K562 (cell line): Measurements from ENCODE around the gene CRLF3. TPM values are rescaled to one million over a fixed set of nuclear protein-coding genes. Genes with fewer than 3 reads are reported as not detected.

ENCODE experiments used
- ATAC-seq: fragments of 200-7000 bp; cut with Tn5 transposase; 3 replicates; pipeline ENCODE4 v1.9.1; 2020; ENCODE audit warnings: moderate library complexity
- BruUV-seq: library from RNA; stranded (reverse); fragments of 400-500 nt; replicated peaks from 2 replicates; lab custom pipeline; 2021; lab: Mats Ljungman, UMichigan
- CTCF ChIA-PET: fragments of 300-600 bp; formaldehyde crosslinking; extraction: SDS; loops from one replicate; lab custom pipeline; 2021; ENCODE audit warnings: low intra/inter-chr PET ratio; lab: Yijun Ruan, JAX
- POLR2A ChIA-PET: fragments of 300-600, 350-650 bp; sonication (Branson Sonifier 250); formaldehyde crosslinking; extraction: SDS; loops from one replicate; lab custom pipeline; 2021; ENCODE audit warnings: antibody characterized with exemption, inconsistent platforms; lab: Yijun Ruan, JAX
- DNase-seq, 4 experiments: peaks; one replicate each; pipeline versions ENCODE4 v3.0.0 to v3.0.0-alpha.2; 2011 to 2018; ENCODE audit warnings: low spot score in 3 of 4, mixed read lengths in 3 of 4; ENCODE audit errors: extremely low read depth in 1 of 4
- FAIRE-seq: peaks from 2 replicates; lab custom pipeline; 2011; peaks lifted over from hg19 to GRCh38; lab: Jason Lieb, UNC
- H2AFZ ChIP-seq: 2 replicates; pipeline ENCODE4 v1.6.0; 2011; ENCODE audit warnings: low read depth, low read length, control low read depth, inconsistent platforms
- H3K27ac ChIP-seq: fragments of 200-600 bp; 3 replicates; pipeline ENCODE4 v1.8.0; 2011; ENCODE audit warnings: low read depth, mild to moderate bottlenecking, control low read depth, inconsistent platforms, low read length, moderate library complexity, mixed read lengths; ENCODE audit errors: extremely low read depth
- H3K27me3 ChIP-seq, 2 experiments: fragments of 300-600 bp in 1 of 2; 2 replicates in 1 of 2; 3 replicates in 1 of 2; pipeline versions ENCODE4 v1.6.0 to v1.8.0; 2011; ENCODE audit warnings: inconsistent platforms in 2 of 2, low read length in 2 of 2, mild to moderate bottlenecking in 1 of 2, mixed read lengths in 1 of 2, moderate library complexity in 1 of 2; ENCODE audit not compliant: control insufficient read depth in 2 of 2, insufficient read depth in 2 of 2
- H3K36me3 ChIP-seq: fragments of 300-600 bp; 3 replicates; pipeline ENCODE4 v1.8.0; 2011; ENCODE audit warnings: mild to moderate bottlenecking, low read length, inconsistent platforms; ENCODE audit not compliant: control insufficient read depth, insufficient read depth
- H3K4me1 ChIP-seq, 2 experiments: fragments of 200-600 bp in 1 of 2; replicated peaks in 1 of 2; 2 replicates in 1 of 2; 3 replicates in 1 of 2; pipeline versions ENCODE4 v1.5.1 to v1.8.0; 2011; ENCODE audit warnings: inconsistent platforms in 2 of 2, low read length in 2 of 2, mild to moderate bottlenecking in 1 of 2, mixed read lengths in 1 of 2, moderate library complexity in 1 of 2; ENCODE audit not compliant: control insufficient read depth in 2 of 2, insufficient read depth in 2 of 2
- H3K4me2 ChIP-seq: 2 replicates; pipeline ENCODE4 v1.6.1; 2011; ENCODE audit warnings: low read length, control low read depth, inconsistent platforms, mixed read lengths; ENCODE audit not compliant: insufficient read depth
- H3K4me3 ChIP-seq: fragments of 200-600 bp; sonication (generic), shearing (Covaris generic); 2 replicates; pipeline ENCODE4 v1.5.1; 2016; ENCODE audit warnings: control low read depth, inconsistent platforms
- H3K79me2 ChIP-seq: fragments of 200-600 bp; 3 replicates; pipeline ENCODE4 v1.8.0; 2011; ENCODE audit warnings: low read length, inconsistent platforms; ENCODE audit not compliant: control insufficient read depth, insufficient read depth
- H3K9ac ChIP-seq, 2 experiments: 2 replicates each; pipeline versions ENCODE4 v1.6.0 to v1.6.1; 2011; ENCODE audit warnings: low read depth in 2 of 2, low read length in 2 of 2, control low read depth in 1 of 2, inconsistent platforms in 1 of 2, mild to moderate bottlenecking in 1 of 2, mixed read lengths in 1 of 2; ENCODE audit not compliant: insufficient read depth in 1 of 2
- H3K9me1 ChIP-seq: one replicate; pipeline ENCODE4 v1.6.0; 2011; ENCODE audit warnings: inconsistent platforms, mild to moderate bottlenecking, low read length, moderate library complexity; ENCODE audit not compliant: control insufficient read depth, insufficient read depth
- H3K9me3 ChIP-seq: replicated peaks from 2 replicates; pipeline ENCODE4 v1.5.1; 2011; ENCODE audit warnings: low read depth, low read length, inconsistent platforms; ENCODE audit not compliant: control insufficient read depth, insufficient read depth
- H4K20me1 ChIP-seq: replicated peaks from 2 replicates; pipeline ENCODE4 v1.6.1; 2011; ENCODE audit warnings: low read length, inconsistent platforms, mixed read lengths; ENCODE audit not compliant: control insufficient read depth, insufficient read depth
- FOSL1 ChIP-seq: fragments of 200-800 bp; sonication (Bioruptor generic); conservative IDR thresholded peaks from 2 replicates; pipeline ENCODE4 v1.6.1; 2016; ENCODE audit warnings: missing genetic modification characterization, missing compliant biosample characterization
- HMGXB4 ChIP-seq: sonication (generic); formaldehyde crosslinking; IDR thresholded peaks from 2 replicates; pipeline ENCODE4 v1.8.1; 2023; ENCODE audit warnings: mild to moderate bottlenecking, missing genetic modification reagents
- NBN ChIP-seq: fragments of 450-650 bp; IDR thresholded peaks from 2 replicates; pipeline ENCODE4 v1.6.1; 2016; ENCODE audit warnings: low read depth, mild to moderate bottlenecking
- NUFIP1 ChIP-seq: fragments of 450-650 bp; IDR thresholded peaks from 2 replicates; pipeline ENCODE4 v1.6.1; 2018; ENCODE audit not compliant: partially characterized antibody
- POLR2A ChIP-seq: fragments of 450-650 bp; conservative IDR thresholded peaks from 2 replicates; pipeline ENCODE4 v1.6.1; 2016
- POLR2AphosphoS2 ChIP-seq: IDR thresholded peaks from 2 replicates; pipeline ENCODE4 v1.6.1; 2012; ENCODE audit warnings: low read length, improper control_type of control experiment
- POLR2B ChIP-seq: fragments of 450-650 bp; IDR thresholded peaks from 2 replicates; pipeline ENCODE4 v1.6.1; 2018; ENCODE audit warnings: low read depth; ENCODE audit not compliant: partially characterized antibody
- POLR2G ChIP-seq: fragments of 200-400 bp; formaldehyde crosslinking; IDR thresholded peaks from 2 replicates; pipeline ENCODE4 v1.6.1; 2017; ENCODE audit warnings: low read depth, mild to moderate bottlenecking, antibody characterized with exemption, low read length, moderate library complexity
- SUPT5H ChIP-seq: fragments of 450-650 bp; IDR thresholded peaks from 2 replicates; pipeline ENCODE4 v1.6.1; 2016
- TCF7 ChIP-seq: sonication (generic); IDR thresholded peaks from 2 replicates; pipeline ENCODE4 v1.6.1; 2016; ENCODE audit warnings: antibody characterized with exemption, borderline replicate concordance
- ZNF124 ChIP-seq: sonication (generic); formaldehyde crosslinking; IDR thresholded peaks from 2 replicates; pipeline ENCODE4 v1.8.1; 2022; ENCODE audit warnings: missing genetic modification reagents
- WGBS: fragments of 100-300 bp; shearing (Covaris generic); methylation state at CpG from one replicate; pipeline ENCODE4 v1.1.6; 2016; ENCODE audit warnings: low coverage, mixed read lengths; ENCODE audit not compliant: insufficient coverage; ENCODE audit errors: missing lambda C conversion rate; 5-methylcytosine and 5-hydroxymethylcytosine counted together
- in situ Hi-C: fragments of 300-500 bp; cut with MboI; formaldehyde crosslinking; loops from 4 replicates; pipeline ENCODE4 v1.15.0; 2018; ENCODE audit warnings: inconsistent platforms, mixed read lengths
- intact Hi-C: fragments of 100-400 bp; cut with micrococcal nuclease; formaldehyde crosslinking; loops from 2 replicates; pipeline ENCODE4 v1.14.2; 2022
- polyA plus RNA-seq, 8 experiments: library from polyadenylated mRNA; depleted of rRNA in 4 of 8; stranded (reverse) in 5 of 8; unstranded in 3 of 8; fragments of >200 nt; fragmentation: Nextera tagmentation in 2 of 8; fragmentation: Illumina TruSeq in 1 of 8; extraction: Ambion mirVana in 2 of 8; extraction: Trizol in 1 of 8; gene quantifications; 2 replicates each; pipeline versions ENCODE4 v1.2.1 to v1.2.3, GENCODE V29; 2011 to 2014; ENCODE audit warnings: inconsistent platforms in 1 of 8, missing spikeins in 1 of 8
- total RNA-seq, 7 experiments: library from RNA; depleted of rRNA in 6 of 7; stranded (reverse); fragments of >200 nt in 6 of 7; fragmentation: Illumina TruSeq in 2 of 7; extraction: Trizol in 2 of 7; gene quantifications; 2 replicates each; pipeline versions ENCODE4 v1.2.1 to v1.2.3, GENCODE V29; 2011 to 2021; ENCODE audit warnings: low replicate concordance in 1 of 7

The CRLF3 gene
- total and polyA plus RNA-seq, 9 of the 15 experiments (the other 6 are each of a cell fraction or from before 2014, with no cell fraction given): 13.2 to 55.9 (median 29.8) TPM

- no TSS peak for BruUV-seq
- H4K20me1 ChIP-seq: no peaks in the 10 kb centered on the region
- DNase-seq (no peak), ATAC-seq (no peak), FAIRE-seq (no peak)
- no peak overlapping the region for H2AFZ ChIP-seq
- H3K9ac ChIP-seq: no peak overlapping the region
- in situ Hi-C loops: no loop called here
- H3K36me3 ChIP-seq: peaks cover 85% of the 10 kb centered on the region
- H3K4me3 ChIP-seq: no peak overlapping the region
- CTCF ChIA-PET: no interaction called here
- H3K4me2 ChIP-seq: no peak overlapping the region
- no peaks in the 10 kb centered on the region for H3K79me2 ChIP-seq
- POLR2A ChIA-PET: interaction anchor here (1.0 kb wide), 1 partner anchor 35 kb away, joined by 3 read pairs; no protein-coding TSS in a partner anchor
- TF ChIP-seq NBN (no peak), FOSL1 (tag) (no peak), TCF7 (no peak), ZNF124 (CRISPR knock-in tag) (no peak), POLR2G (0 out of 2 replicates have a peak, but pooled peaks have one; percentile 5), POLR2AphosphoS2 (0 out of 2 replicates have a peak, but pooled peaks have one; percentile 16)
- no peaks in the 10 kb centered on the region for H3K27me3 ChIP-seq
- H3K4me1 ChIP-seq: no peaks in the 10 kb centered on the region
- H3K9me1 ChIP-seq: no peaks in the 10 kb centered on the region
- intact Hi-C loops: no loop called here
- no peak overlapping the region for H3K27ac ChIP-seq
- no peaks in the 10 kb centered on the region for H3K9me3 ChIP-seq
- WGBS: 100% methylated on average over 1 of the region's 2 CpGs
Observed at GRCh38 chr17:30790279-30790678, 34.2 kb downstream of the CRLF3 start.

- no peaks in the 10 kb centered on the region for H3K79me2 ChIP-seq
- no peaks in the 10 kb centered on the region for H3K9me1 ChIP-seq
- no peak for ATAC-seq
- no peak overlapping the region for H3K4me2 ChIP-seq
- in situ Hi-C loops (no loop called here), intact Hi-C loops (no loop called here)
- no peak overlapping the region for H3K4me3 ChIP-seq
- CTCF ChIA-PET: no interaction called here
- BruUV-seq: no TSS peak
- H3K4me1 ChIP-seq: no peaks in the 10 kb centered on the region
- H4K20me1 ChIP-seq: no peaks in the 10 kb centered on the region
- no peak overlapping the region for H3K9ac ChIP-seq
- POLR2A ChIA-PET: interaction anchor here (0.7 kb wide), 1 partner anchor 9 kb away, joined by 3 read pairs; no protein-coding TSS in a partner anchor
- peaks cover 86% of the 10 kb centered on the region for H3K36me3 ChIP-seq
- no peak overlapping the region for H2AFZ ChIP-seq
- DNase-seq: no peak
- H3K9me3 ChIP-seq: no peaks in the 10 kb centered on the region
- FAIRE-seq: no peak
- WGBS: 97% methylated on average over 2 of the region's 2 CpGs
- no peak overlapping the region for H3K27ac ChIP-seq
- no peak for TF ChIP-seq HMGXB4
- peak; percentile 13 for TF ChIP-seq POLR2B
- 0 out of 2 replicates have a peak, but pooled peaks have one; percentile 18 for TF ChIP-seq SUPT5H
- TF ChIP-seq POLR2A: peak; percentile 15; the same call in 1 of the 2 replicates
- TF ChIP-seq NUFIP1: no peak
- H3K27me3 ChIP-seq: no peaks in the 10 kb centered on the region
Observed at GRCh38 chr17:30788918-30789317, 35.6 kb downstream of the CRLF3 start.
